OCI-LY3 (cell line): Measurements from ENCODE around the gene EMILIN1.
A peak's percentile ranks its signal among the peaks of the same experiment; 100 is the strongest.

Experiments
- H2AFZ ChIP-seq: fragments of 200-600, 300-600 bp; shearing (Covaris generic); 2 replicates; pipeline ENCODE4 v1.6.0; 2014; ENCODE audit warnings: antibody characterized with exemption, low read depth, low read length
- H3K27ac ChIP-seq: fragments of 200-600, 300-600 bp; sonication (generic); 2 replicates; pipeline ENCODE4 v1.5.1; 2014; ENCODE audit warnings: mild to moderate bottlenecking, low read length, moderate library complexity, mixed read lengths
- H3K27me3 ChIP-seq: fragments of 200-600, 300-600 bp; sonication (generic); 2 replicates; pipeline ENCODE4 v1.6.1; 2014; ENCODE audit warnings: low read depth, low read length, mixed read lengths
- H3K36me3 ChIP-seq: fragments of 200-600, 300-600 bp; sonication (generic); replicated peaks from 2 replicates; pipeline ENCODE3; 2014; ENCODE audit warnings: low read depth, low read length, mixed read lengths
- H3K4me1 ChIP-seq: fragments of 300-600, 200-600 bp; sonication (generic); 2 replicates; pipeline ENCODE4 v1.6.1; 2014; ENCODE audit warnings: low read length, mixed read lengths
- H3K4me2 ChIP-seq: fragments of 200-600, 300-600 bp; sonication (generic); 2 replicates; pipeline ENCODE4 v1.6.1; 2014; ENCODE audit warnings: low read length, mixed read lengths
- H3K4me3 ChIP-seq: fragments of 300-600, 200-600 bp; sonication (generic); 2 replicates; pipeline ENCODE4 v1.5.1; 2014; ENCODE audit warnings: antibody characterized with exemption, mild to moderate bottlenecking, low read length, moderate library complexity
- H3K79me2 ChIP-seq: fragments of 300-600, 200-600 bp; shearing (Covaris generic); 2 replicates; pipeline ENCODE4 v1.6.1; 2014; ENCODE audit warnings: mild to moderate bottlenecking, low read length, mixed read lengths
- H3K9ac ChIP-seq: fragments of 300-600, 200-600 bp; shearing (Covaris generic); 2 replicates; pipeline ENCODE4 v1.6.0; 2014; ENCODE audit warnings: mild to moderate bottlenecking, low read length, moderate library complexity
- H3K9me3 ChIP-seq: fragments of 200-600, 300-600 bp; shearing (Covaris generic); 2 replicates; pipeline ENCODE4 v1.6.1; 2014; ENCODE audit warnings: low read length, mixed read lengths; ENCODE audit not compliant: insufficient read depth
- H4K20me1 ChIP-seq: fragments of 200-600, 300-600 bp; sonication (generic); 2 replicates; pipeline ENCODE4 v1.6.1; 2016; ENCODE audit warnings: low read length, mixed read lengths; ENCODE audit not compliant: insufficient read depth
- EZH2phosphoT487 ChIP-seq: fragments of 200-600 bp; shearing (Covaris generic); IDR thresholded peaks from 2 replicates; pipeline ENCODE4 v1.6.1; 2018; ENCODE audit warnings: antibody characterized with exemption, mixed run types, low read depth
- TF ChIP-seq, protein P1 (sequence below): fragments of 200-600, 300-600 bp; sonication (generic); IDR thresholded peaks from 2 replicates; pipeline ENCODE4 v1.5.1; 2014; ENCODE audit warnings: antibody characterized with exemption, low read length, low read depth

EMILIN1 gene

DNA sequence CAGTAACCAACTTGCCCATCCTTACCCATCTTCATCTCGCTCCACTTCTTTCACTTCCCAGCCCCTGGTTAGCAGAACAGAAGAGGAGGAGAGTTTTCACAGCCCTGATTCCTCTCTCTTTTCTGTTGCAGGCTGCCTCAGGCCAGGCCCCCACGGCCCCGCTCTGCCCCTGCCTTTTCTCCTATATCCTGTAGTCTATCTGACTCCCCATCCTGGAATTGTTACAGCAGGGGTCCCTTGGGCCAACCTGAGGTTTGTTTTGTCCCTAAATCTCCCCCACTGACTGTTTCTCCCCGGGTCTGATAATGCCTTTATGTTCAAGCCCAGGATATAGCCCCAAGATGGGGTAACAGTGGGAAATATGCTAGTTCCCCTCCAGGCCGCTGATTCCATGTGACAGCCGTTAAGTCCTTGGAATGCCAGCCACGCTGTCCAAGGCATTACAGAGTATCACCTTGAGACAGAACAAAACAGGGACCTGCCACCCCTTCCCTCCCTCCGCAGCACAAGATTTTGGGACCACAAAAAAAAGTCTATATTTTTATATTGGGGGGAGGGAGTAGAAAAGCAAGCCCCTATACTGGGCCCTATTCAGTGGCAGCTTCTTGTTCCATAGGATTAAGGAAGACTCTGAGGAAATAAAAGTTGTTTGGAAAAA, 8.3 kb upstream of the EMILIN1 start:
- H3K4me2 ChIP-seq = peak overlapping the region; percentile 95
- H3K4me1 ChIP-seq = peaks cover 18% of the 10 kb centered on the region
- H3K9ac ChIP-seq = peak overlapping the region; percentile 93; the same call in 1 of the 2 replicates
- peaks cover 37% of the 10 kb centered on the region for H3K36me3 ChIP-seq
- peak overlapping the region; percentile 98 for H3K4me3 ChIP-seq
- H3K9me3 ChIP-seq = no peaks in the 10 kb centered on the region
- H2AFZ ChIP-seq = no peak overlapping the region
- peaks cover 31% of the 10 kb centered on the region for H3K79me2 ChIP-seq
- no peaks in the 10 kb centered on the region for H4K20me1 ChIP-seq
- H3K27me3 ChIP-seq = no peaks in the 10 kb centered on the region
- TF ChIP-seq, protein P1, sequence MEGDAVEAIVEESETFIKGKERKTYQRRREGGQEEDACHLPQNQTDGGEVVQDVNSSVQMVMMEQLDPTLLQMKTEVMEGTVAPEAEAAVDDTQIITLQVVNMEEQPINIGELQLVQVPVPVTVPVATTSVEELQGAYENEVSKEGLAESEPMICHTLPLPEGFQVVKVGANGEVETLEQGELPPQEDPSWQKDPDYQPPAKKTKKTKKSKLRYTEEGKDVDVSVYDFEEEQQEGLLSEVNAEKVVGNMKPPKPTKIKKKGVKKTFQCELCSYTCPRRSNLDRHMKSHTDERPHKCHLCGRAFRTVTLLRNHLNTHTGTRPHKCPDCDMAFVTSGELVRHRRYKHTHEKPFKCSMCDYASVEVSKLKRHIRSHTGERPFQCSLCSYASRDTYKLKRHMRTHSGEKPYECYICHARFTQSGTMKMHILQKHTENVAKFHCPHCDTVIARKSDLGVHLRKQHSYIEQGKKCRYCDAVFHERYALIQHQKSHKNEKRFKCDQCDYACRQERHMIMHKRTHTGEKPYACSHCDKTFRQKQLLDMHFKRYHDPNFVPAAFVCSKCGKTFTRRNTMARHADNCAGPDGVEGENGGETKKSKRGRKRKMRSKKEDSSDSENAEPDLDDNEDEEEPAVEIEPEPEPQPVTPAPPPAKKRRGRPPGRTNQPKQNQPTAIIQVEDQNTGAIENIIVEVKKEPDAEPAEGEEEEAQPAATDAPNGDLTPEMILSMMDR = no peak
- no peak for TF ChIP-seq EZH2phosphoT487
- H3K27ac ChIP-seq = no peak overlapping the region

GRCh38 chr2:27070653-27071276, 7.7 kb upstream of the EMILIN1 start:
- Histone ChIP-seq H3K4me1 (peaks cover 18% of the 10 kb centered on the region), H3K27ac (peak overlapping the region; percentile 50), H3K4me3 (peak overlapping the region; percentile 98), H3K9me3 (no peaks in the 10 kb centered on the region), H3K36me3 (peaks cover 31% of the 10 kb centered on the region), H3K27me3 (no peaks in the 10 kb centered on the region), H3K79me2 (peaks cover 31% of the 10 kb centered on the region), H4K20me1 (no peaks in the 10 kb centered on the region), H3K4me2 (peak overlapping the region; percentile 95), H2AFZ (peak overlapping the region; percentile 68; the same call in 1 of the 2 replicates), H3K9ac (peak overlapping the region; percentile 93)
- TF ChIP-seq, protein P1 = no peak
- TF ChIP-seq EZH2phosphoT487 = no peak

DNA sequence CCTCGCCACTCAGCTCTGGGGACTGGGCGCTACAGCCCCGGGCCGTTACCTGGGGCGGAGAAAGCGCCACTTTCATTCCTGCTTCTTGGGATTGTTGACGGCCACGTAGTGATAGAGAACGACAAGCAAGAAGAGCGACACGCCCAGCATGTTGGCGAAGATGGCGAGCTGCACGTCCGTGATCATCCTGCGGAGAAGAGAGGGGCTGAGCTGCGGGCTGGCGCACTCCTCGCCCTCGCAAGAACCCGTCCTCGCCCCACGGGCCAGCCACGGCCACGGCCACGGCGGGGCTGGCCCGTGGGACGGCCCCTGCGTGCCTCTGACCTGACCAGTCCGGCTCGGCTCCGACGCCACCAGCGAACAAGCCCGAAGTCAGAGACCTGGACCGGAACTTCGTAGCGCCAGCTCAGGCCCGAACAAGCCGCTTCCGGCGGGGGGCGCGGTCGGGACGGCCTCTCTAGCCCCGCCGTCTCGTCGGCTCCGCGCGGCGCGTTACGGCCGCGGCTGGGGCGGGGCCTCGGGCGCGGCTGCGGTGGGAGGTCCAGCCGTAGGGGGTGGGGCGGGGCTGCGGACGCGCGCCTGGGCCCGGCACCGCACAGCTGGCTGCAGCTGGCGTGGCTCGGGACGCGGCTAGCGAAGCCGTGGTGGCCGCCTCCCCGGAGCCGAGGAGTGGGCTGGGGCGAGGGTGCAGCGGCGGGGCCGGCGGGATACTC, 7.0 kb upstream of the EMILIN1 start, which contains the start of gene OST4:
OST4 (minus strand) TSS at position 378 of the 713 bp plus-strand sequence.
- H3K36me3 ChIP-seq = peaks cover 31% of the 10 kb centered on the region
- H3K27me3 ChIP-seq = peaks cover 3% of the 10 kb centered on the region; the same call in 1 of the 2 replicates
- peaks cover 31% of the 10 kb centered on the region for H3K79me2 ChIP-seq
- H3K27ac ChIP-seq = peak within 1 kb of the TSS; percentile 55
- no peaks in the 10 kb centered on the region for H3K9me3 ChIP-seq
- H3K4me2 ChIP-seq = peak within 1 kb of the TSS; percentile 95
- peaks cover 18% of the 10 kb centered on the region for H3K4me1 ChIP-seq
- H4K20me1 ChIP-seq = no peaks in the 10 kb centered on the region
- TF ChIP-seq EZH2phosphoT487 = no peak
- TF ChIP-seq, protein P1 = no peak
- H3K4me3 ChIP-seq = peak within 1 kb of the TSS; percentile 98
- peak within 1 kb of the TSS; percentile 84 for H2AFZ ChIP-seq
- H3K9ac ChIP-seq = peak within 1 kb of the TSS; percentile 93
